DND-41 (cell line): ENCODE data around the gene WDTC1.
"Not testable (repeated sequence)": the region's sequence is repeated elsewhere in the genome, so short reads cannot be mapped to it uniquely, and the experiment has no call there.

Experiments used
- ATAC-seq: fragments of 200-7000 bp; cut with Tn5 transposase; 3 replicates; pipeline ENCODE4 v1.9.1; 2021; ENCODE audit warnings: low read depth; ENCODE audit not compliant: insufficient read depth
- DNase-seq: peaks from one replicate; pipeline ENCODE4 v3.0.0-alpha.2; 2020
- H2AFZ ChIP-seq: 2 replicates; pipeline ENCODE4 v1.6.0; 2012; ENCODE audit warnings: low read depth, low read length
- H3K27ac ChIP-seq: 2 replicates; pipeline ENCODE4 v1.5.1; 2012; ENCODE audit warnings: low read length, inconsistent platforms
- H3K27me3 ChIP-seq: fragments of 200-600 bp; sonication (generic); 2 replicates; pipeline ENCODE4 v1.6.0; 2012; ENCODE audit warnings: low read length, mild to moderate bottlenecking, inconsistent platforms; ENCODE audit not compliant: insufficient read depth, poor library complexity
- H3K36me3 ChIP-seq: 2 replicates; pipeline ENCODE4 v1.5.1; 2012; ENCODE audit warnings: low read length, inconsistent platforms; ENCODE audit not compliant: insufficient read depth
- H3K4me1 ChIP-seq: 2 replicates; pipeline ENCODE4 v1.5.1; 2012; ENCODE audit warnings: mild to moderate bottlenecking, low read length; ENCODE audit not compliant: insufficient read depth
- H3K4me2 ChIP-seq: 2 replicates; pipeline ENCODE4 v1.6.0; 2012; ENCODE audit warnings: mild to moderate bottlenecking, moderate library complexity, low read length, inconsistent platforms; ENCODE audit not compliant: insufficient read depth
- H3K4me3 ChIP-seq, 2 experiments: fragments of 200-600 bp in 1 of 2; shearing (Covaris generic) in 1 of 2; 2 replicates each; pipeline ENCODE4 v1.5.1; 2012 to 2016; ENCODE audit warnings: inconsistent platforms in 2 of 2, low read length in 2 of 2, mild to moderate bottlenecking in 2 of 2, low read depth in 1 of 2, moderate library complexity in 1 of 2
- H3K79me2 ChIP-seq: 2 replicates; pipeline ENCODE4 v1.6.0; 2012; ENCODE audit warnings: low read length, inconsistent platforms; ENCODE audit not compliant: insufficient read depth
- H3K9ac ChIP-seq: 2 replicates; pipeline ENCODE4 v1.6.0; 2012; ENCODE audit warnings: low read depth, mild to moderate bottlenecking, inconsistent platforms, low read length, moderate library complexity
- H3K9me3 ChIP-seq: 2 replicates; pipeline ENCODE4 v1.5.1; 2012; ENCODE audit warnings: low read length, moderate library complexity, mild to moderate bottlenecking, inconsistent platforms; ENCODE audit not compliant: insufficient read depth, severe bottlenecking
- H4K20me1 ChIP-seq: 2 replicates; pipeline ENCODE4 v1.6.0; 2012; ENCODE audit warnings: low read length; ENCODE audit not compliant: insufficient read depth
- CTCF ChIP-seq: IDR thresholded peaks from 2 replicates; pipeline ENCODE4 v1.5.1; 2012; ENCODE audit warnings: borderline replicate concordance, low read length, moderate library complexity, mild to moderate bottlenecking; ENCODE audit not compliant: poor library complexity, severe bottlenecking; ENCODE audit errors: extremely low read depth
- EZH2 ChIP-seq: IDR thresholded peaks from 3 replicates; pipeline ENCODE4 v1.6.1; 2012; ENCODE audit warnings: borderline replicate concordance, low read depth, mild to moderate bottlenecking, moderate library complexity, low read length, inconsistent platforms; ENCODE audit not compliant: severe bottlenecking

The WDTC1 gene

GRCh38 chr1:27237112-27237511, 2.7 kb downstream of the WDTC1 start:
- no peak overlapping the region for H2AFZ ChIP-seq
- no peak overlapping the region for H3K9ac ChIP-seq
- DNase-seq (no peak), ATAC-seq (no peak)
- H3K4me3 ChIP-seq: no peak overlapping the region
- H4K20me1 ChIP-seq: peaks cover 6% of the 10 kb centered on the region; the same call in 1 of the 2 replicates
- no peak overlapping the region for H3K27ac ChIP-seq
- H3K4me2 ChIP-seq: no peak overlapping the region
- H3K79me2 ChIP-seq: peaks cover 50% of the 10 kb centered on the region
- TF ChIP-seq CTCF (no peak), EZH2 (no peak)
- H3K9me3 ChIP-seq: no peaks in the 10 kb centered on the region
- no peaks in the 10 kb centered on the region for H3K36me3 ChIP-seq
- no peaks in the 10 kb centered on the region for H3K27me3 ChIP-seq
- peaks cover 26% of the 10 kb centered on the region for H3K4me1 ChIP-seq

GRCh38 chr1:27238032-27238431, 3.6 kb downstream of the WDTC1 start:
- Histone ChIP-seq H3K4me3 (no peak overlapping the region), H3K4me2 (no peak overlapping the region), H3K27me3 (no peaks in the 10 kb centered on the region), H3K79me2 (peaks cover 55% of the 10 kb centered on the region), H3K4me1 (peaks cover 26% of the 10 kb centered on the region), H2AFZ (no peak overlapping the region), H4K20me1 (peaks cover 6% of the 10 kb centered on the region; the same call in 1 of the 2 replicates), H3K9ac (no peak overlapping the region), H3K36me3 (no peaks in the 10 kb centered on the region), H3K9me3 (no peaks in the 10 kb centered on the region), H3K27ac (no peak overlapping the region)
- TF ChIP-seq EZH2: no peak
- no peak for ATAC-seq
- no peak for DNase-seq

GRCh38 chr1:27241677-27242076, 7.2 kb downstream of the WDTC1 start:
- H3K79me2 ChIP-seq: peaks cover 38% of the 10 kb centered on the region
- DNase-seq: no peak

GRCh38 chr1:27243665-27244064, 9.2 kb downstream of the WDTC1 start:
- DNase-seq, H4K20me1 ChIP-seq, H3K4me3 ChIP-seq, H3K9me3 ChIP-seq, H3K4me2 ChIP-seq, H3K4me1 ChIP-seq, ATAC-seq, H3K9ac ChIP-seq, H3K36me3 ChIP-seq, H3K27me3 ChIP-seq, H2AFZ ChIP-seq, H3K27ac ChIP-seq: not testable (repeated sequence)
- peaks cover 26% of the 10 kb centered on the region for H3K79me2 ChIP-seq

More at GRCh38 chr1:27241677-27242076, 7.2 kb downstream of the WDTC1 start:
- Histone ChIP-seq H3K36me3 (no peaks in the 10 kb centered on the region), H3K9ac (no peak overlapping the region), H3K27me3 (no peaks in the 10 kb centered on the region), H3K9me3 (no peaks in the 10 kb centered on the region), H3K4me1 (peaks cover 4% of the 10 kb centered on the region; the same call in 1 of the 2 replicates), H4K20me1 (peaks cover 3% of the 10 kb centered on the region), H2AFZ (no peak overlapping the region), H3K4me3 (no peak overlapping the region), H3K4me2 (no peak overlapping the region), H3K27ac (no peak overlapping the region)
- TF ChIP-seq EZH2 (no peak), CTCF (no peak)
- ATAC-seq: no peak
